Activated CD4-positive, alpha-beta memory T cell treated with anti-CD3 and anti-CD28 coated beads for 36 hours (primary cell): ENCODE data around the gene ATP5MG. TPM values are rescaled to one million over a fixed set of nuclear protein-coding genes. Genes with fewer than 3 reads are reported as not detected.
"Not testable (repeated sequence)": the region's sequence is repeated elsewhere in the genome, so short reads cannot be mapped to it uniquely, and the experiment has no call there.

Experiments used
- CTCF ChIA-PET: fragments of 350-600 bp; sonication (Branson Sonifier 250); formaldehyde crosslinking; loops from one replicate; lab custom pipeline; 2021; ENCODE audit warnings: antibody characterized with exemption, inconsistent platforms; lab: Charles Lee
- POLR2A ChIA-PET: fragments of 350-600 bp; sonication (Branson Sonifier 250); formaldehyde crosslinking; loops from one replicate; lab custom pipeline; 2021; ENCODE audit warnings: antibody characterized with exemption; lab: Charles Lee
- DNase-seq: peaks from one replicate; pipeline ENCODE4 v3.0.0-alpha.2; 2020
- H3K27ac Mint-ChIP-seq: one replicate; pipeline ENCODE4 v1.8.0; 2021; ENCODE audit warnings: mixed read lengths
- H3K27me3 Mint-ChIP-seq: one replicate; pipeline ENCODE4 v1.8.0; 2021; ENCODE audit warnings: mixed read lengths
- H3K36me3 Mint-ChIP-seq: one replicate; pipeline ENCODE4 v1.8.0; 2021; ENCODE audit warnings: mixed read lengths
- H3K4me1 Mint-ChIP-seq: one replicate; pipeline ENCODE4 v1.8.0; 2021; ENCODE audit warnings: low read depth, mixed read lengths
- H3K4me3 Mint-ChIP-seq: one replicate; pipeline ENCODE4 v1.8.0; 2021; ENCODE audit warnings: mild to moderate bottlenecking, mixed read lengths
- H3K9me3 Mint-ChIP-seq: one replicate; pipeline ENCODE4 v1.8.0; 2021; ENCODE audit warnings: mixed read lengths
- intact Hi-C: fragments of 100-400 bp; cut with micrococcal nuclease; formaldehyde crosslinking; loops from one replicate; pipeline ENCODE4 v1.15.1; 2023
- total RNA-seq, 2 experiments: library from RNA; stranded (reverse); gene quantifications; one replicate each; pipeline ENCODE4 v1.2.3, GENCODE V29; 2021

ATP5MG gene
- total RNA-seq, 2 experiments from 2014 or later: 298 to 306 TPM

- POLR2A ChIA-PET: interaction anchor here (0.6 kb wide), 1 partner anchor 41 kb away, joined by 3 read pairs; no protein-coding TSS in a partner anchor
- intact Hi-C loops: no loop called here
Measured at GRCh38 chr11:118410055-118410745, 8.8 kb downstream of the ATP5MG start.

GRCh38 chr11:118411530-118411929 is 10.1 kb downstream of the ATP5MG start:
- CTCF ChIA-PET: interaction anchor here (1.5 kb wide), 1 partner anchor 77 kb away, joined by 7 read pairs; no protein-coding TSS in a partner anchor
- Mint-ChIP-seq H3K27me3 (no peaks in the 10 kb centered on the region), H3K36me3 (peaks cover 19% of the 10 kb centered on the region)

More at GRCh38 chr11:118410055-118410745, 8.8 kb downstream of the ATP5MG start:
- no peak overlapping the region for H3K4me3 Mint-ChIP-seq
- DNase-seq: no peak
- no peaks in the 10 kb centered on the region for H3K9me3 Mint-ChIP-seq
- peaks cover 24% of the 10 kb centered on the region for H3K4me1 Mint-ChIP-seq
- peaks cover 21% of the 10 kb centered on the region for H3K36me3 Mint-ChIP-seq
- H3K27ac Mint-ChIP-seq: peak overlapping the region; percentile 35
- CTCF ChIA-PET: interaction anchor here (0.6 to 0.7 kb wide), 2 partner anchors 14 to 333 kb away, joined by 3 read pairs; no protein-coding TSS in a partner anchor
- no peaks in the 10 kb centered on the region for H3K27me3 Mint-ChIP-seq

GRCh38 chr11:118412921-118413320 is 11.5 kb downstream of the ATP5MG start:
- intact Hi-C loops: no loop called here
- H3K27ac Mint-ChIP-seq: no peak overlapping the region
- no peaks in the 10 kb centered on the region for H3K9me3 Mint-ChIP-seq
- peaks cover 11% of the 10 kb centered on the region for H3K4me1 Mint-ChIP-seq
- peaks cover 9% of the 10 kb centered on the region for H3K36me3 Mint-ChIP-seq
- DNase-seq: no peak
- H3K4me3 Mint-ChIP-seq: no peak overlapping the region
- H3K27me3 Mint-ChIP-seq: no peaks in the 10 kb centered on the region
- CTCF ChIA-PET: interaction anchor here (0.7 to 1.5 kb wide), 3 partner anchors 29 to 214 kb away, joined by 3 to 7 read pairs (median 3); no protein-coding TSS in a partner anchor
- POLR2A ChIA-PET: no interaction called here

More at GRCh38 chr11:118411530-118411929, 10.1 kb downstream of the ATP5MG start:
- H3K27ac Mint-ChIP-seq: peak overlapping the region; percentile 18
- peaks cover 16% of the 10 kb centered on the region for H3K4me1 Mint-ChIP-seq
- POLR2A ChIA-PET: no interaction called here
- no peak for DNase-seq
- intact Hi-C loops: no loop called here
- H3K9me3 Mint-ChIP-seq: no peaks in the 10 kb centered on the region
- H3K4me3 Mint-ChIP-seq: no peak overlapping the region

- no peak overlapping the region for H3K27ac Mint-ChIP-seq
- no peaks in the 10 kb centered on the region for H3K27me3 Mint-ChIP-seq
- ChIA-PET CTCF (interaction anchor here (1.4 to 1.5 kb wide), 2 partner anchors 9 to 73 kb away, joined by 3 read pairs; no protein-coding TSS in a partner anchor), POLR2A (no interaction called here)
- intact Hi-C loops: no loop called here
- H3K36me3 Mint-ChIP-seq: peaks cover 4% of the 10 kb centered on the region
- no peaks in the 10 kb centered on the region for H3K9me3 Mint-ChIP-seq
- peaks cover 4% of the 10 kb centered on the region for H3K4me1 Mint-ChIP-seq
- DNase-seq: no peak
- H3K4me3 Mint-ChIP-seq: no peak overlapping the region
Measured at GRCh38 chr11:118415062-118415738, 13.8 kb downstream of the ATP5MG start.

GRCh38 chr11:118415739-118416068 is 14.3 kb downstream of the ATP5MG start:
- intact Hi-C loops: no loop called here
- H3K27ac Mint-ChIP-seq: no peak overlapping the region
- H3K9me3 Mint-ChIP-seq: no peaks in the 10 kb centered on the region
- H3K4me3 Mint-ChIP-seq: no peak overlapping the region
- CTCF ChIA-PET: interaction anchor here (0.9 kb wide), 1 partner anchor 8 kb away, joined by 3 read pairs; no protein-coding TSS in a partner anchor
- POLR2A ChIA-PET: no interaction called here
- H3K36me3 Mint-ChIP-seq: no peaks in the 10 kb centered on the region
- no peaks in the 10 kb centered on the region for H3K27me3 Mint-ChIP-seq
- peaks cover under 1% of the 10 kb centered on the region for H3K4me1 Mint-ChIP-seq
- DNase-seq: peak; percentile 49

GRCh38 chr11:118416900-118417299 is 15.5 kb downstream of the ATP5MG start:
- H3K9me3 Mint-ChIP-seq, DNase-seq, H3K27me3 Mint-ChIP-seq, H3K4me3 Mint-ChIP-seq, CTCF ChIA-PET, H3K4me1 Mint-ChIP-seq, intact Hi-C loops, POLR2A ChIA-PET, H3K27ac Mint-ChIP-seq, H3K36me3 Mint-ChIP-seq: not testable (repeated sequence)

GRCh38 chr11:118417801-118418200 is 16.4 kb downstream of the ATP5MG start:
- H3K27ac Mint-ChIP-seq: no peak overlapping the region
- POLR2A ChIA-PET: no interaction called here
- intact Hi-C loops: no loop called here

GRCh38 chr11:118418766-118419165 is 17.4 kb downstream of the ATP5MG start:
- Mint-ChIP-seq H3K4me1 (no peaks in the 10 kb centered on the region), H3K27ac (no peak overlapping the region), H3K9me3 (no peaks in the 10 kb centered on the region), H3K27me3 (no peaks in the 10 kb centered on the region), H3K4me3 (no peak overlapping the region), H3K36me3 (no peaks in the 10 kb centered on the region)
- intact Hi-C loops: no loop called here
- ChIA-PET CTCF (interaction anchor here (1.2 kb wide), 1 partner anchor 220 kb away, joined by 3 read pairs; no protein-coding TSS in a partner anchor), POLR2A (no interaction called here)
- no peak for DNase-seq

More at GRCh38 chr11:118417801-118418200, 16.4 kb downstream of the ATP5MG start:
- Mint-ChIP-seq H3K27me3 (no peaks in the 10 kb centered on the region), H3K36me3 (no peaks in the 10 kb centered on the region), H3K4me1 (no peaks in the 10 kb centered on the region), H3K9me3 (no peaks in the 10 kb centered on the region), H3K4me3 (no peak overlapping the region)
- DNase-seq: no peak
- CTCF ChIA-PET: no interaction called here

- H3K27me3 Mint-ChIP-seq: no peaks in the 10 kb centered on the region
- peaks cover 5% of the 10 kb centered on the region for H3K4me1 Mint-ChIP-seq
- intact Hi-C loops: no loop called here
- H3K36me3 Mint-ChIP-seq: no peaks in the 10 kb centered on the region
- CTCF ChIA-PET: no interaction called here
- H3K4me3 Mint-ChIP-seq: no peak overlapping the region
- POLR2A ChIA-PET: no interaction called here
- H3K27ac Mint-ChIP-seq: no peak overlapping the region
- DNase-seq: no peak
- no peaks in the 10 kb centered on the region for H3K9me3 Mint-ChIP-seq
Measured at GRCh38 chr11:118427707-118428106, 26.3 kb downstream of the ATP5MG start.

GRCh38 chr11:118430956-118431355 is 29.6 kb downstream of the ATP5MG start:
- peaks cover 13% of the 10 kb centered on the region for H3K4me1 Mint-ChIP-seq
- no peak for DNase-seq
- H3K27ac Mint-ChIP-seq: no peak overlapping the region
- no peaks in the 10 kb centered on the region for H3K9me3 Mint-ChIP-seq
- ChIA-PET POLR2A (no interaction called here), CTCF (interaction anchor here (0.7 to 1.7 kb wide), 5 partner anchors 17 to 57 kb away, joined by 3 to 7 read pairs (median 3); no protein-coding TSS in a partner anchor)
- no peaks in the 10 kb centered on the region for H3K36me3 Mint-ChIP-seq
- H3K4me3 Mint-ChIP-seq: no peak overlapping the region
- no peaks in the 10 kb centered on the region for H3K27me3 Mint-ChIP-seq
- intact Hi-C loops: loop anchor here (10.0 kb wide), 1 partner anchor 444 kb away; no protein-coding TSS in a partner anchor

GRCh38 chr11:118434123-118434552 is 32.7 kb downstream of the ATP5MG start:
- POLR2A ChIA-PET: interaction anchor here (2.0 to 3.1 kb wide), 3 partner anchors 10 to 35 kb away, joined by 11 to 19 read pairs (median 14); partner anchors contain the start of gene ATP5MG

More at GRCh38 chr11:118434123-118434552, 32.7 kb downstream of the ATP5MG start:
- no peak for DNase-seq
- intact Hi-C loops: loop anchor here (2.0 to 10.0 kb wide), 2 partner anchors 33 to 441 kb away; partner anchors contain the start of gene ATP5MG
- H3K27me3 Mint-ChIP-seq: no peaks in the 10 kb centered on the region
- H3K4me1 Mint-ChIP-seq: peaks cover 18% of the 10 kb centered on the region
- H3K27ac Mint-ChIP-seq: peak overlapping the region; percentile 87
- peak overlapping the region; percentile 87 for H3K4me3 Mint-ChIP-seq
- H3K9me3 Mint-ChIP-seq: no peaks in the 10 kb centered on the region
- peaks cover 5% of the 10 kb centered on the region for H3K36me3 Mint-ChIP-seq
- CTCF ChIA-PET: interaction anchor here (1.0 to 2.2 kb wide), 3 partner anchors 11 to 54 kb away, joined by 3 to 13 read pairs (median 5); no protein-coding TSS in a partner anchor
